Astrocyte (in vitro differentiated cells and primary cell): ENCODE results near the gene LCMT1.
"Not testable (repeated sequence)": the region's sequence is repeated elsewhere in the genome, so short reads cannot be mapped to it uniquely, and the experiment has no call there.

Source experiments
- EZH2 ChIP-seq: IDR thresholded peaks from 2 replicates; pipeline ENCODE4 v1.6.1; 2012; ENCODE audit warnings: mild to moderate bottlenecking, low read length, inconsistent platforms; ENCODE audit not compliant: insufficient read depth
- TF ChIP-seq, protein P1 (sequence below): IDR thresholded peaks from 2 replicates; pipeline ENCODE4 v1.5.1; 2011; ENCODE audit warnings: low read depth, mild to moderate bottlenecking, inconsistent platforms, low read length, moderate library complexity; ENCODE audit not compliant: insufficient read depth

DNA sequence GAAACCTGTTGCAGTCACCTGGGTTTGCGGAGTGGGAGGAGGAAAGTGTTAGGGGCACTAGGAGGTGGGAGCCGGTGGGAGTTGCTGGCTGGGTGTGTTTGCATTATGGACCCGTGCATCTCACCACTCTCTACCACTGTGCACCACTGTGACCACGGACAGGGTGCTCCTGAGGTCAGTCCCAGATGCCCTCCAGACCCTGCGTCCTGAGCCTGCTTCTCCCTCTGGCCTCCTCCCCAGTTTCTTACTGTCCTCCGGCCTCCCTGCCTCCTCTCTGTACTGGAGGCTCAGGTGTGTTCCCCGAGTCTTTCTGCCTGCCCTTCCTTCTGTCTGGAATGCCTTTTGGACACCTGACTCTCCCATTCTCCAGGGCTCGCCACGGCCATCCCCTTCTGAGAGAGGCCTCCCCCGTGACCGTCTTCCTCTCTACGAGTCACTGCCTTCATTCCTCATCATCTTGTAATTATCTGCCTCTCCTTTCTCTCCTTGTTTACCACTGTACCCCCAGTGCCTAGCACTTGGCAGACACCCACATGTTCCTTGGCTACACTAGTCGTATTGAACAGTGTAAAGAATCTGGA is 14.6 kb downstream of the LCMT1 start:
- TF ChIP-seq, protein P1, sequence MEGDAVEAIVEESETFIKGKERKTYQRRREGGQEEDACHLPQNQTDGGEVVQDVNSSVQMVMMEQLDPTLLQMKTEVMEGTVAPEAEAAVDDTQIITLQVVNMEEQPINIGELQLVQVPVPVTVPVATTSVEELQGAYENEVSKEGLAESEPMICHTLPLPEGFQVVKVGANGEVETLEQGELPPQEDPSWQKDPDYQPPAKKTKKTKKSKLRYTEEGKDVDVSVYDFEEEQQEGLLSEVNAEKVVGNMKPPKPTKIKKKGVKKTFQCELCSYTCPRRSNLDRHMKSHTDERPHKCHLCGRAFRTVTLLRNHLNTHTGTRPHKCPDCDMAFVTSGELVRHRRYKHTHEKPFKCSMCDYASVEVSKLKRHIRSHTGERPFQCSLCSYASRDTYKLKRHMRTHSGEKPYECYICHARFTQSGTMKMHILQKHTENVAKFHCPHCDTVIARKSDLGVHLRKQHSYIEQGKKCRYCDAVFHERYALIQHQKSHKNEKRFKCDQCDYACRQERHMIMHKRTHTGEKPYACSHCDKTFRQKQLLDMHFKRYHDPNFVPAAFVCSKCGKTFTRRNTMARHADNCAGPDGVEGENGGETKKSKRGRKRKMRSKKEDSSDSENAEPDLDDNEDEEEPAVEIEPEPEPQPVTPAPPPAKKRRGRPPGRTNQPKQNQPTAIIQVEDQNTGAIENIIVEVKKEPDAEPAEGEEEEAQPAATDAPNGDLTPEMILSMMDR, result not testable (repeated sequence)
- TF ChIP-seq EZH2, result not testable (repeated sequence)
